Adipose tissue (tissue), 3 donors: Measurements from ENCODE around the gene ADAMTS3. TPM values are rescaled to one million over a fixed set of nuclear protein-coding genes. Genes with fewer than 3 reads are reported as not detected.

Experiments used
- H3K27ac ChIP-seq: one replicate; pipeline ENCODE4 v1.5.1; 2013; ENCODE audit warnings: low read depth, low read length
- WGBS, 3 donors: extraction: QIAGEN DNeasy Blood & Tissue Kit; methylation state at CpG; one replicate each; pipeline ENCODE4 v1.1.7; 2013; 5-methylcytosine and 5-hydroxymethylcytosine counted together
- polyA plus RNA-seq, 3 donors: library from polyadenylated mRNA; stranded (reverse); fragments of 200-250 nt; gene quantifications; one replicate each; pipeline ENCODE4 v1.2.3, GENCODE V29; 2013
- donor health status: healthy with polysubstance abuse.
- donor health status: Bipolar disorder and iron deficiency.
- donor health status: healthy.

The ADAMTS3 gene
- polyA plus RNA-seq, result 1 to 10 TPM in 1 of 3 donors, under 1 TPM in 2; 0.13 to 1.1 (median 0.79) TPM

DNA sequence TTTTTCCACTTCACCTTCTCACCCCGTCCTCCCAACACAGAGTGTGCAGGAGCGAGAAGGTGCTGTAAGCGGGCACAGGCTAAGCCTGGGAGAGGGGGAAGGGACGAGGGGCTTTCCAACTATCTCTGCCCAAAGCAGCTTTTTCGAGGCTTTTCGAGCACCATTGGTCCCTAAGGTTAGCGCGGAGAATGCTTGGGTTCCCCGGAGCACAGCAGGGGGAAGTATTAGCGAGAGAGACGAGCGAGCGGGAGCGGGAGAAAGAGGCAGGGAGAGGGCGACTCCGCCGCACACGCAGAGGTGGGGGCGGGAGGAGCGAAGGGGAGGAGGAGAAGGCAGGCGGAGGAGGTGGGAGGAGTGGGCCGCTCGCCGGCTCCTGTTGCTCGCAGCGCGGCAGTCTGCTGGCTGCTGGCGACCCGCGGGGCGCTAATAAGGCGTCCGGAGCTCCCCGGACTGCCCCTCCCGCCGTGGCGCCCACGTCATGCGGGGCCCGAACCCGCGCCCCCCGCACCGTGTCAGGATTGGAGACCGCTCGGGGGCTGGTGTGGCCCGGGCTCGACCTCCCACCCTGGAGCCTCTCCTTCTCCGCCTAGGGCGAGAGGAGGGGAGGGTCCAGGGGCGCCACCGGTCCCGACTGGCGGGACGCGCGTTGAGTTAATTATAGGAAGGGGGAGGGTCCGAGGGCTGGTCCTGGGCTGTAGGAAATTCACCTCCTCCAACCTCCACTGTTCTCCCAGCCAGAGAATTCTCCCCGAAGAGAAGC lies at the start of gene ADAMTS3:
Gene ADAMTS3, minus strand, starts transcription at position 263 of the 760 bp plus-strand sequence. CDS start 459 bp downstream, outside the sequence.
- peak within 1 kb of the TSS; percentile 28 for H3K27ac ChIP-seq
- 1% methylated on average over 44 to 58 of the region's 59 CpGs for WGBS, 3 donors

GRCh38 chr4:72613959-72614358 lies 44.9 kb upstream of the ADAMTS3 start:
- H3K27ac ChIP-seq, result no peak overlapping the region
- WGBS, 3 donors, result 55 to 72% (median 66%) methylated on average over 2 of the region's 2 CpGs

DNA sequence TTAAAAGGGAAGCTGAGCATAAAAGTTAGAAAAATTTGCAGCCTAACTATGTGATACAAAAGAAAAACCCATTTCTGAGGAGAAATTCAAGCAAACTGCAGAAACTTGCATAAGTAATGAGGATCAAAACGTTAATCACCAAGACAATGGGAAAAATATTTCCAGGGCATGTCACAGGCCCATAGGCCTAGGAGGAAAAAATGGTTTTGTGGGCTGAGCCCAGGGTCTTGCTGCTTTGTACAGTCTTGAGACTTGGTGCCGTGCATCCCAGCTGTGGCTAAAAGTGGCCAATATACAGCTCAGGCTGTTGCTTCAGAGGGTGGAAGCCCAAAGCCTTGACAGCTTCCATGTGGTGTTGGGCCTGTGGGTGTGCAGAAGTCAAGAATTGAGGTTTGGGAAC lies 37.7 kb upstream of the ADAMTS3 start:
- 74 to 78% (median 76%) methylated on average over 2 of the region's 2 CpGs for WGBS, 3 donors
- no peak overlapping the region for H3K27ac ChIP-seq

- 31 to 53% (median 49%) methylated on average over 2 of the region's 2 CpGs for WGBS, 3 donors
- H3K27ac ChIP-seq, result no peak overlapping the region
Observed at GRCh38 chr4:72604324-72604723, 35.3 kb upstream of the ADAMTS3 start.

DNA sequence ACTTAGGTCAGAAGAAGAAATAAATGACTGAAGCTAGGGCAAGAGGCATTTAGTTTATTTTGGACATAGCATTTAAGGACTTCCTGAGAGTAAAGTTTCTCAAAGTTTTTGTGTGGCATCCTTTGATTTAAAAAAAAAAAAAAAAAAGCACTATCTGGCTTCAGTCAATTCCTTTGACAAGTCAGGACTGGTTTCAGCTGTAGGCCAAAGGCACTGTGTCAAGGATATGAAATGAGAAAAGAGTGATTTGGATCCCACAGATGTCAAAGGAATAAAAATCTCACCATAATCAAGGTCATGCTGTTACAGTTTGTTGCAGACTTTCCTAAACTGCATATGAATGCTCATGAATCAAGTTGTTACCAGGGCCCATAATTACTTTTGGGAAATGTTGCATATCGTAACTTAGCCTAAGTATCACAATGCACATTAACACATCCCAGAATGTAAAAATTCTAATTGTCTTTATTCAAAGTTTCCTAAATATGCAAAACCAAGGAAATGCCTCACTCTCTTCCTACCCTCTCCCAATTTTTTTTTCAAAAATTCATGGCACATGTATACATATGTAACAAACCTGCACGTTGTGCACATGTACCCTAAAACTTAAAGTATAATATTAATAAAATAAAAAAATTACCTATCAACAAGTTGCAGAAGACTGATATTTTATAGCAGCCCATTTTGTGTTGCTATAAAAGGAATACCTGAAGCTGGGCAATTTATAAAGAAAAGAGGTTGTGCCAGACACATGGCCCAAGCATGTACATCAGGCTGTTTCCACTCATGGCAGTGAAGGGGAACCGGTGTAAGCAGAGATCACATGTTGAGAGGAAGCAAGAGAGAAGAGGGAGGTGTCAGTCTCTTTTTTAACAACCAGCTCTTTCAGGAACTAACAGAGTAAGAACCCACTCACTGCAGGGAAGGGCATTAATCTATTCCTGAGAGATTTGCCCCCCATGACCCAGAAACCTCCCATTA lies 33.7 kb upstream of the ADAMTS3 start:
- 76 to 83% (median 76%) methylated on average over 3 of the region's 3 CpGs for WGBS, 3 donors
- H3K27ac ChIP-seq, result no peak overlapping the region

- no peak overlapping the region for H3K27ac ChIP-seq
- 67 to 78% (median 73%) methylated on average over 11 of the region's 11 CpGs for WGBS, 3 donors
Observed at GRCh38 chr4:72591547-72592454, 22.8 kb upstream of the ADAMTS3 start.

DNA sequence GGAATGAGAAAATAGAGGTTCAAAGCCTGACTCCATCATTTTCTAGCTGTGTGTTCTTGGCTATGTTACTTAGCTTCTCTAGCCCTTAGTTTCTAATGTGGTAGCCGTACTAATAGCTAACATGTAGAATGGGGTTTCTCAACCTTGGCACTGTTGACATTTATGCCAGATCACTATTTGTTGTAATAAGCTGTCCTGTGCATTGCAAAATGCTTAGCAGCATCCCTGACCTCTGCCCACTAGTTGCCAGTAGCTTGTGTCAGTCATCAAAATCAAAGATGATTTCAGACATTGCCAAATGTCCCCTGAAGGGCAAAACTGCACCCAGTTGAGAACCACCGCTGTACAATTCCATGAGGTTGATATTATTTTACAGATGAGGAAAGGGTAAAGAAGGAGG lies 18.3 kb upstream of the ADAMTS3 start:
- H3K27ac ChIP-seq, result no peak overlapping the region
- 74 to 77% (median 75%) methylated on average over 2 of the region's 2 CpGs for WGBS, 3 donors

GRCh38 chr4:72582853-72583252 lies 13.8 kb upstream of the ADAMTS3 start:
- no peak overlapping the region for H3K27ac ChIP-seq
- 0 to 64% (median 2%) methylated on average over 2 of the region's 2 CpGs for WGBS, 3 donors

- no peak overlapping the region for H3K27ac ChIP-seq
- WGBS, 3 donors, result 88 to 95% (median 92%) methylated on average over 6 of the region's 6 CpGs
Observed at GRCh38 chr4:72577211-72577610, 8.2 kb upstream of the ADAMTS3 start.

GRCh38 chr4:72571337-72571736 lies 2.3 kb upstream of the ADAMTS3 start:
- 87 to 90% (median 90%) methylated on average over 6 of the region's 6 CpGs for WGBS, 3 donors
- H3K27ac ChIP-seq, result no peak overlapping the region

DNA sequence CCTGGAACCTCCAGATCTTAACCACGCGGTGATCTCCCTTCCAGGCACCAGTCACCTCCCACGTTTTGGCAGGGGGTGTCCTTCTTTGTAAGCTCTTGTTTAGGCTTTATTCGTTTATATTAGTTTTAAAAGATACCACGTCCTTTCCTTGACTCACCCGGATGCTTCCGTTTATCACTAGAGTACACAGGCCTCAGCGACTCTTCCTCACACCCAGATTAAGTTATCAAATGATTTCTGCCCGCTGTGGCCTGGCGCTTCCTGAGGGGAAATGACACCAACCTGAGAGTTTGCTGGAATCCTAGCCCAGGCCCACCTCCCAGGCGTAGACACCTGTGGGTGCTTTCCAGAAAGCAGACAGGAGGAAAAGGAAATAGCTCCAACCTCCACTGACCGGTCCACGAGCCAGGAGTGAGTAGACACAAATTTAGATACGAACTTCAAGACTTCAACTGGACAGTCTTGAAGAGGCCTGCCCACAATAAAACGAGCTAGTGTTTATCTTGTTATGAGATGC lies 756 bp upstream of the ADAMTS3 start:
- 25 to 43% (median 25%) methylated on average over 15 of the region's 15 CpGs for WGBS, 3 donors
- H3K27ac ChIP-seq, result no peak overlapping the region

DNA sequence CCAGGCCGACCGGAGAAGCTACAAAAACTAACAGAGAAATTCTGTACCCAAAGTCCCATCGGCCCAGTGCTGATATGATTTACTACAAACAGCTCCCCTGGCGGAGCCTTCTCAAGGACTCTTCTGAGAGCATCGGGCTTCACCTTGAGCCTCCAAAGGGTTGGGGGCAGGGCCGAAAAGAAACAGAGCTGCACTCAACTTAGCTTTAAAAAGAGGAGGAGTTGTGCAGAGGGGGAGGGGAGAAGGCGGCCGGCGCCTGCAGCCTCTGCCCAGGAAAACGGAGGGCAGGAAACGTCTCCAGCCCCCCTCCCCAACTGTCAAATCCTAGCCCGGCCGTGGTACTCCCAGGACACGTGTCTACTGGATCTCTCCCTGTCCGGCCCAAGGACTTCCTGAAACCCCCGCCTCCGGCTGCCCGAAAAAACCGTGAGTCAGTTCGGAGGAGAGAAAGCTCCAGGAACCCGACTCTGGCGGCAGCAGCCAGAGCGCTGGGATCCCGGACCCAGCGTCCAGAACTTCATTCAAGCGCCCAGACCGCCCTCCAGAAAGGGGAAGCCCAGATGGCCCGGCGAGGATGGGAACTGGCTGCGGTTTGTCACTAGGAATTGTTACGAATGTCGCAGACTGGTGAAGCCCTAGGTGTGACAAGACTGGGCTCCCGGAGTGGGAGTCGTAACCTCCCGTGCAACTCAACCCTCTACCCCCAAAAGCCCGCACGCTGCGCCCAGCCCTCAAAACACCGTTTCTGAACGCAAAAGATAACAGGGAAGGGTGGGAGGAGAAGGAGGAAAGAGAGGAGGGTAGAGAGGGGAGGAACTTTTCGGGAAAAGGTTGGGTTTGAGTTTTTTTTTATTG lies 973 bp downstream of the ADAMTS3 start:
- 1 to 2% (median 2%) methylated on average over 41 of the region's 41 CpGs for WGBS, 3 donors
- peak overlapping the region; percentile 21 for H3K27ac ChIP-seq

DNA sequence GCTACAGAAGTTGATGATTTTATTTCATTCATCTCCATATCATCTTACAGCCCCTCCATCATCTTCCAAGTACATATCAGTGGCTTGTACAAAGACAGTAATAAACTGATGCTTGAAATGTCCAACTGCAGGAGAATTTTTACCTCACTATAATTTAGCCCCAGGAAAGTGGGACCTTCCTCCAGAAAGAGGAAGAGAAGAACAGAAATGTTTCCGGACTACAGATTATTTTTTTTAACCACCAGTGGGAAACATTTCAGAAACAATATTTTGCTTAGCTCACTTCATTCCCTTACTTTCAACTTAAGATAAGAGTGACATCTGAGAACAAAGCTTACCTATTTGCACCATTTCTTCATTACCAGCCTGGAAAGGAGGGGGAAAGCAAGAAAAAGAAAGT lies 2.0 kb downstream of the ADAMTS3 start:
- whole genome bisulfite sequencing, 3 donors, result 26 to 69% (median 28%) methylated on average over 1 of the region's 1 CpG
- H3K27ac ChIP-seq, result no peak overlapping the region

- 75 to 88% (median 78%) methylated on average over 2 of the region's 2 CpGs for WGBS, 3 donors
- H3K27ac ChIP-seq, result no peak overlapping the region
Observed at GRCh38 chr4:72566464-72566972, 2.5 kb downstream of the ADAMTS3 start.

GRCh38 chr4:72564789-72565188 lies 4.2 kb downstream of the ADAMTS3 start:
- WGBS, 3 donors, result 48 to 92% (median 81%) methylated on average over 2 of the region's 2 CpGs

GRCh38 chr4:72564184-72564583 lies 4.8 kb downstream of the ADAMTS3 start:
- 62 to 84% (median 70%) methylated on average over 1 of the region's 1 CpG for WGBS, 3 donors
- H3K27ac ChIP-seq, result no peak overlapping the region

More at GRCh38 chr4:72564789-72565188, 4.2 kb downstream of the ADAMTS3 start:
- no peak overlapping the region for H3K27ac ChIP-seq

GRCh38 chr4:72558655-72559054 lies 10.4 kb downstream of the ADAMTS3 start:
- no peak overlapping the region for H3K27ac ChIP-seq
- WGBS, 3 donors, result 83 to 100% (median 90%) methylated on average over 1 of the region's 1 CpG
